MCF 10A (cell line): ENCODE data around the gene SLC4A8. TPM values are rescaled to one million over a fixed set of nuclear protein-coding genes. Genes with fewer than 3 reads are reported as not detected.
A peak's percentile ranks its signal among the peaks of the same experiment; 100 is the strongest.

Experiments used
- BruUV-seq: library from RNA; stranded (reverse); fragments of 400-500 nt; replicated peaks from 2 replicates; lab custom pipeline; 2021; lab: Mats Ljungman, UMichigan
- CTCF ChIA-PET: fragments of 300-600 bp; sonication (Branson Sonifier 250); formaldehyde crosslinking; extraction: SDS; loops from one replicate; lab custom pipeline; 2021; ENCODE audit warnings: antibody characterized with exemption, inconsistent platforms; lab: Yijun Ruan, JAX
- POLR2A ChIA-PET: fragments of 300-600, 350-650 bp; sonication (Branson Sonifier 250); formaldehyde crosslinking; extraction: SDS; loops from one replicate; lab custom pipeline; 2020; ENCODE audit warnings: antibody characterized with exemption, inconsistent platforms; lab: Yijun Ruan, JAX
- DNase-seq: peaks from one replicate; pipeline ENCODE4 v3.0.0-alpha.2; 2018; ENCODE audit not compliant: unreplicated experiment
- H3K27ac Mint-ChIP-seq: one replicate; pipeline ENCODE4 v1.8.0; 2022; ENCODE audit warnings: mild to moderate bottlenecking, low read depth, mixed read lengths; ENCODE audit not compliant: unreplicated experiment
- H3K27me3 Mint-ChIP-seq: one replicate; pipeline ENCODE4 v1.8.0; 2022; ENCODE audit warnings: mixed read lengths; ENCODE audit not compliant: insufficient read depth, unreplicated experiment
- H3K36me3 Mint-ChIP-seq: one replicate; pipeline ENCODE4 v1.8.0; 2022; ENCODE audit warnings: mild to moderate bottlenecking, moderate library complexity, mixed read lengths; ENCODE audit not compliant: insufficient read depth, unreplicated experiment
- H3K4me1 Mint-ChIP-seq: one replicate; pipeline ENCODE4 v1.8.0; 2022; ENCODE audit warnings: mixed read lengths; ENCODE audit not compliant: insufficient read depth, unreplicated experiment
- H3K4me3 Mint-ChIP-seq: one replicate; pipeline ENCODE4 v1.8.0; 2022; ENCODE audit warnings: mild to moderate bottlenecking, moderate library complexity, mixed read lengths; ENCODE audit not compliant: unreplicated experiment
- H3K9me3 Mint-ChIP-seq: one replicate; pipeline ENCODE4 v1.8.0; 2022; ENCODE audit warnings: mixed read lengths; ENCODE audit not compliant: unreplicated experiment
- CTCF ChIP-seq: fragments of 200-600 bp; IDR thresholded peaks from one replicate; pipeline ENCODE4 v1.8.0; 2022; ENCODE audit warnings: antibody characterized with exemption, mild to moderate bottlenecking; ENCODE audit not compliant: unreplicated experiment
- intact Hi-C: fragments of 100-400 bp; cut with micrococcal nuclease; formaldehyde crosslinking; loops from 2 replicates; pipeline ENCODE4 v1.14.1; 2022
- total RNA-seq: library from RNA; stranded (reverse); gene quantifications from 2 replicates; pipeline ENCODE4 v1.2.3, GENCODE V29; 2022

The SLC4A8 gene
- total RNA-seq, 1 experiment from 2014 or later = 1.1 TPM

GRCh38 chr12:51439330-51439729, 14.7 kb downstream of the SLC4A8 start:
- no TSS peak for BruUV-seq
- H3K4me3 Mint-ChIP-seq = no peak overlapping the region
- no peaks in the 10 kb centered on the region for H3K27me3 Mint-ChIP-seq
- no peaks in the 10 kb centered on the region for H3K36me3 Mint-ChIP-seq
- TF ChIP-seq CTCF = no peak
- H3K27ac Mint-ChIP-seq = no peak overlapping the region
- DNase-seq = no peak
- H3K4me1 Mint-ChIP-seq = peaks cover 11% of the 10 kb centered on the region
- ChIA-PET CTCF (interaction anchor here (0.7 to 1.2 kb wide), 3 partner anchors 10 to 231 kb away, joined by 3 to 4 read pairs (median 3); no protein-coding TSS in a partner anchor), POLR2A (interaction anchor here (0.6 to 1.1 kb wide), 3 partner anchors 17 to 315 kb away, joined by 3 to 5 read pairs (median 4); no protein-coding TSS in a partner anchor)
- intact Hi-C loops = no loop called here
- no peaks in the 10 kb centered on the region for H3K9me3 Mint-ChIP-seq

DNA sequence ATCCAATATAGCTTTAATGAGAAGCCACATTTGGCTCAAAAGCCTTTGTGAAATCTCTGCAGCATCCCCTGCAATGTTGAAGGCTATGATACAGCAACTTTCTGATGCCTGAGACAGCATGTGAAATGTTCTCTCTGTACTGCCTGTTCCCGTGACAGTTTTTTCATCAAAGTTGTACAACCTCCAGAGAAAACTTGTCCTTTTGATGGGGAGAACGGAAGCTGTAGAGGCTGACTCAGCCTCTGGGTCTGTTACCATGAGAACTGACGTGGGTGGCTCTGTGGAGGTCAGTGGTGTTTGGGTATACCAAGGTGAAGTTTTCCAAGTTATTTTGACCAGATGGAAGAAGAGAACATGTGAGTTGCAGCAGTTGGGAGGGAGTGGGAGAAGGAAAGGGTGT, 17.0 kb downstream of the SLC4A8 start:
- H3K27ac Mint-ChIP-seq = no peak overlapping the region
- ChIA-PET CTCF (interaction anchor here (0.5 to 0.9 kb wide), 2 partner anchors 21 to 552 kb away, joined by 3 to 4 read pairs; no protein-coding TSS in a partner anchor), POLR2A (no interaction called here)
- BruUV-seq = no TSS peak
- H3K4me1 Mint-ChIP-seq = peaks cover 11% of the 10 kb centered on the region
- no peak overlapping the region for H3K4me3 Mint-ChIP-seq
- no peaks in the 10 kb centered on the region for H3K27me3 Mint-ChIP-seq
- H3K36me3 Mint-ChIP-seq = no peaks in the 10 kb centered on the region
- DNase-seq = peak; percentile 54
- intact Hi-C loops = no loop called here
- TF ChIP-seq CTCF = no peak
- no peaks in the 10 kb centered on the region for H3K9me3 Mint-ChIP-seq

DNA sequence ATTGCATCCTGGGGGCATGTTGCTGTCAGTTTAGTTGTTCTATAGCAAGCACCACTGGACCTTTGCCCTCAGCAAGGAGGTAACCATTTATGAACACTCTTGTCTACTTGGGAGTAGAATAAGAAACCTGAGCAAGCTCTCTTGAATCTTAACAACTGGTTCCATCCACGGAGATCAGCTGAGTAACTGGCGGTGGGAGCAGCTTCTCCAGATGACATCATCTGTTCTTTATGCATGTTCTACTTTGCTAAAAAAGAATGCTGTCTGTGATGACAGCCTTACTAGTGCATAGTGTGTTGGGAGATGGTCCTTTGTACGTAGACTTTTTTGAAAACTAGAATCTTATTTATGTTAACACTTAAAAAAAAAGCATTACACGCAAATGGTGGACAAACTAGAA, 17.7 kb downstream of the SLC4A8 start:
- no peaks in the 10 kb centered on the region for H3K27me3 Mint-ChIP-seq

DNA sequence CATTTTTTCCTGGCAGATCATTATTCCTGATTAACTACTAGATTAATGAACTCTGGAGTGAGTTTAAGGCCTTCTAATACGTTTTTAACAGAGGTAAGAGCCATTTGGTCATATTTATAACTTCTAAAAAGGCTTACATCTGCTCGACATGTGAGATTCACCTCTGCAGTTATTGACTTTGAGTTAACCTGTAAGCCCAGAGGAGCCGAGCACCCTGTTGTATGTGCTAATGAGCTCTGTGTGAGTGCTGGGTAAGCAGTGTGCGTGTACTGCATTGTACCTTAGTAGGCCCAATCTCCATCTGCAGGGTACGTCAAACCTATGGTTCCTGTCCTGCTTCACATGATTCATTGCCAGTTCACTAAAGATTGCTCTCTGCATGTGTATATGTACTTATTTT, 18.9 kb downstream of the SLC4A8 start:
- ChIA-PET CTCF (no interaction called here), POLR2A (interaction anchor here (0.5 kb wide), 1 partner anchor 257 kb away, joined by 3 read pairs; no protein-coding TSS in a partner anchor)
- no TSS peak for BruUV-seq
- Mint-ChIP-seq H3K4me1 (peaks cover 16% of the 10 kb centered on the region), H3K27me3 (no peaks in the 10 kb centered on the region), H3K9me3 (peaks cover 4% of the 10 kb centered on the region), H3K36me3 (no peaks in the 10 kb centered on the region), H3K4me3 (no peak overlapping the region), H3K27ac (no peak overlapping the region)
- TF ChIP-seq CTCF = no peak
- intact Hi-C loops = no loop called here
- DNase-seq = no peak

More for the DNA sequence above, 17.7 kb downstream of the SLC4A8 start:
- H3K36me3 Mint-ChIP-seq = no peaks in the 10 kb centered on the region
- H3K27ac Mint-ChIP-seq = no peak overlapping the region
- POLR2A ChIA-PET = no interaction called here
- intact Hi-C loops = no loop called here
- no peaks in the 10 kb centered on the region for H3K9me3 Mint-ChIP-seq
- no peak for DNase-seq
- no peak for TF ChIP-seq CTCF
- no peak overlapping the region for H3K4me3 Mint-ChIP-seq
- CTCF ChIA-PET = no interaction called here
- no TSS peak for BruUV-seq
- H3K4me1 Mint-ChIP-seq = peaks cover 11% of the 10 kb centered on the region
